A673 (cell line): Measurements from ENCODE around the gene ACVR1C. TPM values are rescaled to one million over a fixed set of nuclear protein-coding genes. Genes with fewer than 3 reads are reported as not detected.

ENCODE experiments used
- BruUV-seq: library from RNA; stranded (reverse); fragments of 400-500 nt; replicated peaks from 2 replicates; lab custom pipeline; 2021; lab: Mats Ljungman, UMichigan
- CTCF ChIA-PET: fragments of 300-600 bp; sonication (Branson Sonifier 250); formaldehyde crosslinking; loops from one replicate; lab custom pipeline; 2022; ENCODE audit warnings: antibody characterized with exemption; lab: Charles Lee
- POLR2A ChIA-PET: fragments of 300-600 bp; sonication (Branson Sonifier 250); formaldehyde crosslinking; loops from one replicate; lab custom pipeline; 2022; ENCODE audit warnings: antibody characterized with exemption; ENCODE audit not compliant: low non-redundant PET; lab: Charles Lee
- DNase-seq: peaks from one replicate; pipeline ENCODE4 v3.0.0-alpha.2; 2015; ENCODE audit warnings: low spot score
- H3K27ac ChIP-seq: fragments of 200-600 bp; sonication (generic); 2 replicates; pipeline ENCODE4 v1.5.1; 2016; ENCODE audit warnings: mixed run types, low read depth, mild to moderate bottlenecking, mixed read lengths, antibody characterized with exemption, low read length; ENCODE audit not compliant: poor library complexity, severe bottlenecking
- H3K27me3 ChIP-seq: fragments of 200-600 bp; sonication (generic); replicated peaks from 2 replicates; pipeline ENCODE4 v1.6.1; 2017; ENCODE audit warnings: mixed run types, low read depth, mild to moderate bottlenecking, mixed read lengths, antibody characterized with exemption, low read length; ENCODE audit not compliant: insufficient read depth, poor library complexity
- H3K36me3 ChIP-seq: fragments of 200-600 bp; sonication (generic); 2 replicates; pipeline ENCODE4 v1.6.1; 2016; ENCODE audit warnings: mixed run types, mild to moderate bottlenecking, mixed read lengths, antibody characterized with exemption, low read length; ENCODE audit not compliant: insufficient read depth, poor library complexity, severe bottlenecking
- H3K4me1 ChIP-seq: fragments of 200-600 bp; sonication (generic); 2 replicates; pipeline ENCODE4 v1.6.1; 2017; ENCODE audit warnings: mixed run types, mild to moderate bottlenecking, mixed read lengths, antibody characterized with exemption, low read length; ENCODE audit not compliant: insufficient read depth, poor library complexity, severe bottlenecking
- H3K4me3 ChIP-seq: fragments of 200-600 bp; sonication (generic); 2 replicates; pipeline ENCODE4 v1.5.1; 2016; ENCODE audit warnings: low read depth, mixed run types, mild to moderate bottlenecking, mixed read lengths, low read length; ENCODE audit not compliant: poor library complexity, severe bottlenecking
- H3K9me3 ChIP-seq: fragments of 200-600 bp; sonication (generic); 2 replicates; pipeline ENCODE4 v1.6.1; 2016; ENCODE audit warnings: mixed run types, low read depth, mild to moderate bottlenecking, mixed read lengths, antibody characterized with exemption, low read length; ENCODE audit not compliant: poor library complexity, severe bottlenecking
- CTCF ChIP-seq: fragments of 300-800, 200-600 bp; sonication (generic); conservative IDR thresholded peaks from 2 replicates; pipeline ENCODE4 v1.5.1; 2017; ENCODE audit warnings: low read depth, mild to moderate bottlenecking, antibody characterized with exemption, low read length, moderate library complexity, mixed read lengths
- EZH2 ChIP-seq: fragments of 200-600 bp; sonication (generic); IDR thresholded peaks from 2 replicates; pipeline ENCODE4 v1.6.1; 2017; ENCODE audit warnings: borderline replicate concordance, low read depth, mild to moderate bottlenecking, mixed read lengths, antibody characterized with exemption, low read length; ENCODE audit not compliant: poor library complexity, severe bottlenecking
- intact Hi-C: fragments of 100-400 bp; cut with micrococcal nuclease; formaldehyde crosslinking; loops from one replicate; pipeline ENCODE4 v1.10.0; 2022; ENCODE audit not compliant: unreplicated experiment
- total RNA-seq: library from RNA; stranded (reverse); gene quantifications from 2 replicates; pipeline ENCODE4 v1.2.3, GENCODE V29; 2021

ACVR1C gene
- total RNA-seq, 1 experiment from 2014 or later, result 0.13 TPM

DNA sequence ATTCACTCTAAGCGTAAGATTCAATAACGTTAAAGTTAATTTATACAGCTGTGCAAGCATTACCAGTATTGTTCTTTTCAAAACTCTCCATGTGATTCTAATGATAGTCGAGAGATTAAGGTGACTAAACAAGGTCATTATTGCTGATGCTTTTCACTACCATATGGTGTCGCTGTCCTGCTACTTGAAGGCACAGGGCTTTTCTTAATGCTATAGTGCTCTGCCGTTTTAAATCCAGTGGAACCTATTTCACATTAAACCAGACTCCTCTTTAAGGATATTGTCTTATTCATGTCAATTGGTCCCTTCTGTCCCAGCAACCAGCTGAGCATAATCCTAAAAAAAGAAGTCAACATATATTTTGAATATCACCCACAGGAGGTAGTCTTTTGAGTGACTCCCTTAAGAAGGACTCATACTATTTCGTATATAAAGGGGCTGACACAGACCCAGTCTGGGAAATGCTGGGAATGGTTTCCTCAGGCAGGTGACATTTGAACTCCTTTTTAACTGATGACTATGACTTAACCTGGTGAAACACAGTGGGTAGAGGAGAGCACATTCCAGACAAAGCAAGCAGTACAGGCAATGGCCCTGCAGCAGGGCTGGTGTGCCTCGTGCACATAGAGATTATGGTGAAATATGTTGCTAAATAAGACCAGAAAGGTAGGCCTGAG lies 130.9 kb downstream of the ACVR1C start:
- DNase-seq, result peak; percentile 61
- no TSS peak for BruUV-seq
- no peaks in the 10 kb centered on the region for H3K4me1 ChIP-seq
- H3K9me3 ChIP-seq, result no peaks in the 10 kb centered on the region
- POLR2A ChIA-PET, result no interaction called here
- no peaks in the 10 kb centered on the region for H3K36me3 ChIP-seq
- no peak overlapping the region for H3K4me3 ChIP-seq
- H3K27ac ChIP-seq, result no peak overlapping the region
- intact Hi-C loops, result loop anchor here (1.0 to 5.0 kb wide), 3 partner anchors 95 to 1255 kb away; no protein-coding TSS in a partner anchor
- CTCF ChIA-PET, result no interaction called here
- H3K27me3 ChIP-seq, result no peaks in the 10 kb centered on the region
- peak; percentile 86 for TF ChIP-seq CTCF
- no peak for TF ChIP-seq EZH2

GRCh38 chr2:157492189-157492773 lies 136.4 kb downstream of the ACVR1C start:
- BruUV-seq, result no TSS peak
- Histone ChIP-seq H3K4me3 (no peak overlapping the region), H3K27ac (no peak overlapping the region), H3K9me3 (no peaks in the 10 kb centered on the region), H3K4me1 (no peaks in the 10 kb centered on the region), H3K36me3 (no peaks in the 10 kb centered on the region), H3K27me3 (peaks cover 9% of the 10 kb centered on the region)
- POLR2A ChIA-PET, result no interaction called here
- CTCF ChIA-PET, result interaction anchor here (0.6 to 1.0 kb wide), 2 partner anchors 190 to 532 kb away, joined by 3 to 4 read pairs; no protein-coding TSS in a partner anchor
- TF ChIP-seq CTCF (peak; percentile 82), EZH2 (no peak)
- DNase-seq, result peak; percentile 72
- intact Hi-C loops, result loop anchor here (5.0 kb wide), 1 partner anchor 285 kb away; no protein-coding TSS in a partner anchor

DNA sequence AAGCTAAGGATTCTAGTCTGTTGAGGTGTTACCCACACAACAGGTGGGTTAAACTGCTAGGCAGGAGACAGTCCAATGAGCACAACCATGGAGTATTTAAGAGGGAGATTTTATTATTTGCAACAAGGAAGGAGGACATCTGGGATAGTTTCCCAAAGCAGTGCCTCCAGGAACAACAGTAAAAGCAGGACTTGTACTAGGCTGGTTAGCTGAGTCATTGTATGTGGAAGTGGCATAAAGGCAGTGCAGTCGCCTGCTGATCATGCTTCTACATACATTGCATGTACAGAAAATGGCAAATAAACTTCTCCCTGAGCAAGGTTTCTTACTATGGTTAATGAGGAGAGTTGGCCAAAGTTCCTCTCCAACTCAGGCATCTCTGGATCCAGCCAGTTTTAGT lies 138.7 kb downstream of the ACVR1C start:
- H3K9me3 ChIP-seq, result no peaks in the 10 kb centered on the region
- H3K27ac ChIP-seq, result no peak overlapping the region
- H3K4me3 ChIP-seq, result no peak overlapping the region
- intact Hi-C loops, result loop anchor here (5.0 kb wide), 1 partner anchor 287 kb away; no protein-coding TSS in a partner anchor
- no peak for TF ChIP-seq EZH2
- no peak for TF ChIP-seq CTCF
- no peak for DNase-seq
- ChIA-PET POLR2A (no interaction called here), CTCF (no interaction called here)
- no peaks in the 10 kb centered on the region for H3K4me1 ChIP-seq
- H3K27me3 ChIP-seq, result peaks cover 14% of the 10 kb centered on the region
- H3K36me3 ChIP-seq, result no peaks in the 10 kb centered on the region
- BruUV-seq, result no TSS peak
